IPS-NIHi11 (cell line): ENCODE results near the gene IL22RA1.

Source experiments
- DNase-seq: peaks from one replicate; pipeline ENCODE4 v3.0.0; 2012; ENCODE audit warnings: mixed read lengths, low spot score

Gene IL22RA1

DNA sequence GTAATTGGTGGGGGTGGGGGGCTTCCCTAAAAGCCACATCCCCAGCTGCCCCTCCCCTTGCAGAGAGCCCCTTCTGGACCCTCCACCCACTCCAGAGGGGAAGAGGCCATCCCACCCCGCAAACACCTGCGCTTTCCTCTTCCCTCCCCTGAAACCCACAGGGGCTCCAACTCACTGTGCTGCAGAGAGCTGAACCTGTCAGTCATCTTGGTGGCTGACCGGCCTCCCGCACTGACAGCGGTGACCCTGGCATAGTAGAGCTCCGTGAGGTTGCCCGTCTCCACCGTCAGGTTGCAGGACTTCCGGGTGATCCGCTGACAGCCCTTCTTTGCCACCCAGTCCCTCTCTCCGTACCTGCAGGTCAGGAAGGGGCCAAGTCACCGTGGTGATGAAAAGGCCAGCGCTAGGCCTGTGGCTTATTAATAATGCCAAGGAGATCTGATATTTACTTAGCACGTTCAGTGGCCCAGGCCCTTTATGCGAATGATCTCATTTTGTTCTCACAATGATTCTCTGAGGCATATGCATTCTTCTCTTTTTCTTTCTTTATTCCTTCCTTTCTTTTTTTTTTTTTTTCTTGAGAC is 5.9 kb downstream of the IL22RA1 start:
- DNase-seq: no peak

DNA sequence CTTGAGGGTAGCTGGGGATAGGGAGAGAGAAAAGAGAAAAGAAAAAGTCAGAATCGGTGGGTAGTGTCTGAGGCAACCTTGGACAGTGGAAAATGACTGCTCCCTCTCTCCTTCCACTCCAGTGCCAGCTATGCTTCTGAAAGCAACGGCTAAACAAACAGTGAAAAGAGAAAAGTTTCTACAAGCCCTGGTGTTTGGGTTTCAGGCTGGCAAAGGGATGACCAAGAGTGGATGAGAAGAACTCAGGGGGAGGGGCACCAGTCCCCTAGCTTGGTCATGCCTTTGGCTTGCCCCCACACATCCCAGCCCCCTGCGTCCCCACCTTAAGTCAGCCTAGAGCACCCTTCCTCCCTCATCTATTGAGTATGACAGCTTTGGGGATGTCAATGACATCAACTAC is 8.6 kb downstream of the IL22RA1 start:
- DNase-seq: no peak

DNA sequence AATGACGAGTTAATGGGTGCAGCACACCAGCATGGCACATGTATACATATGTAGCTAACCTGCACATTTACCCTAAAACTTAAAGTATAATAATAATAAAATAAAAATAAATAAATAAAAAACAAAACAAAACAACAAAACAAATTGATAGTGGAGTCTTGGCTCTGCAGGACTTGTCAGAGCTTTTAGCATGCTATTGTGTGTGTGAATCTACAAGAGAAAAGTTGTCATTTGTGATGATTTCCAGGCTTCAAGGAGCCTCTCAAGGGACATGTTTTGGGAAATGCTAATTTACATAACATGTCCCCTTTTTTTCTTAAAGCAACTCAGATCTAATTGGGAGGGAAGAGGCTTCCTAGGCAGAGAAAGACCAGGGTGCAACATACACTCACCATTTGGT is 9.1 kb downstream of the IL22RA1 start:
- no peak for DNase-seq

DNA sequence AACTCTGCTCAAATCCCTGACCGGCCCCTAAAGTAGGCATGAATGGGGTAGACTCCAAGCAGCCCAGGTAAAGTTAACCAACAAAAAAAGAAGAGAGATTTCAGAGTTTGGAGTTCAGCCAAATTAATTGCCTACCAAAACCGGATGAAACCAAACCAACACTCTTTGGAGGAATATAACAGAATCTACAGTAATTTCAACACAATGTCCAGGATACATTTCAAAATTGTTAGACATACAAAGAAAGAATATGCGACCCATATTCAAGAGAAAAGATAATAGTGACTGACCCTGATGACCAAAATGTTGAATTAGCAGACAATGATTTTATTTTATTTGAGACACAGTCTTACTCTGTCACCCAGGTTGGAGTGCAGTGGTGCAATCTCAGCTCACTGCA is 12.6 kb downstream of the IL22RA1 start:
- DNase-seq: no peak

DNA sequence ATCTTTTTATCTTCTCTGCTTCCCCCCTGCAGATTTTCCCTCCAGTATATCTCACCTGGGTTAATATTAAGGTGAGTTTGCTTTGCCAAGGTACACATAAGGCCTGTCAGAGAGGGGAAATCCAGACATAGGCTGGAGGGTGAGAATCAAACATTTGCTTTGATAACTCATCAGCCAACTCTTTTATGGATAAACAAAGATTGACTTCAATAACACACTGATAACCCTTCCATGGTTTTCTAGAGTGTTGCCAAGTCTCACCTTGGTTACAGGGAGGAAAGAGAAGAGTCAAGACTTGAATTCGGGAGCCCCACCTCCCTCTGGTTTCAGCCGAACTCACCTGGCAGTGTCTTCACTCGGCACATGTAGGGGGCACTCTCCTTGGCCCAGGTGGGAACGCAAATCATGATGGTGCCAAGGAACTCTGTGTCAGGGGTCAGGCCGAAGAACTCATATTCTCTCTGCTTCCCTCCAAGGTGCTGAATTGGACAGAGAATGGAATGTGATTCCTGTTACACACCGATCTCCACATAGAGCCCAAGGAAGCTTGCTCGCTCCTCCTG is 15.1 kb downstream of the IL22RA1 start:
- no peak for DNase-seq

DNA sequence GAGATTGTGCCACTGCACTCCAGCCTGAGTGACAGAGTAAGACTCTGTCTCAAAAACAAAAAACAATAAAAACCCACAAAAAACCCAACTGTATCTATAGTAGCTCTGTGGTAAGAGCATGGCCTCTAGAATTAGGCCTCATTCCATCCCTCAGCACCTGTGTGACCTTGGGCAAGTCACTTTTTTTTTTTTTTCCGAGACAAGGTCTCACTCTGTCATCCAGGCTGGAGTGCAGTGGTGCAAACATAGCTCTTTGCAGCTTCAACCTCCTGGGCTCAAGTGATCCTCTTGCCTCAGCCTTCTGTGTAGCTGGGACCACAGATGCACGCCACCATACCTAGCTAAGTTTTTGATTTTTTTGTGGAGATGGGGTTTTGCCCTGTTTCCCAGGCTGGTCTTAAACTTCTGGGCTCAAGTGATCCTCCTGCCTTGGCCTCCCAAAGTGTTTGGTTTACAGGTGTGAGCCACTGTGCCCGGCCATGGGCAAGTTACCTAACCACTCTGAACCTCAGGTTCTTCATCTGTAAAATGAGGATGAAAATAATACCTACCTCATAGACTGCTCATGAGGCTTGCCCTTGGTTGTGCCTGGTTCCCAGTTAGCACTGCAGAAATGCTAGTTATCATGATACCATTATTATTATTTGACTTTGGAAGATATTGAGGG is 15.7 kb downstream of the IL22RA1 start:
- no peak for DNase-seq

DNA sequence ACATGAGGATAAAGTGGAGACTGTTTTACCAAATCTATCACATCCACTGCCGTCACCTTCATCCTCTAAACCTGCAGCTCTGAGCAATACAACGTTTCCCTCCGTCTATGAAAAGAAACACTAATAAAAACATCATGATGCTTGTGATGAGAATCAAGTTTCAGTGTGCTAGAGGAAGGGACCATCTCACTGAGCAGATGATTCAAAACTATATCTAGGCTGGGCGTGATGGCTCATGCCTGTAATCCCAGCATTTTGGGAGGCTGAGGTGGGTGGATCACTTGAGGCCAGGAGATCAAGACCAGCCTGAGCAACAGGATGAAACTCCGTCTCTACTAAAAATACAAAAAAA is 16.3 kb downstream of the IL22RA1 start:
- DNase-seq: no peak

DNA sequence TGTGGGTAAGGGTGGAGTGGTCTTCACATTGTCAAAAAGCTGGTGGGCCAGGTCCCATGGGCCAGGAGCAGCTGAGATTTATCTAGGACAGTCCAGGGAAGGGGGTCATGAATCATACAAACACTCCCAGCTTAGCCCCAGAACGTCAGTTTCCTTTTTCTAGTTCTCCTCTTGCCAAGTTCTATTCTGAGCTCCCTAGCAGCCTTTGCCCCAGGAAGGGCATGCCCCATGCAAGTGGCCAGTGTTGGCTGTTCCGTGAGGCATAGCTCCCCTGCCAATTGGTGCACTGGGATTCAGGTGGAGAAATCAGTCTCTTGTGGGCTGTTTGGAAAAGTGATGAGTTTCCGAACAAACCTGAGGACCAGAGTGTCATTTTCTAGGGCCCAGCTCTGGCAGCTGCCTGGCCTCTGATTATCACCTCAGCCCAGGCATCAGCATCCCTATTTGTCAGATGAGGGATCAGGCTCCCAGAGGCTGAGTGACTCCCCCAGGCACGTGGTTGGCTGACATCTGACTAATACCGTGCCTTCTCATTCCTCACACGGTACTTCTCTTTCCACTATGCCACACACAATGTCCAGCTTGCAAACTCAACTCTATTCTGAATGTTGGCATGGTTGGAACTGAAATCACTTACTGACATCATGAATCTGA is 16.8 kb downstream of the IL22RA1 start:
- no peak for DNase-seq

DNA sequence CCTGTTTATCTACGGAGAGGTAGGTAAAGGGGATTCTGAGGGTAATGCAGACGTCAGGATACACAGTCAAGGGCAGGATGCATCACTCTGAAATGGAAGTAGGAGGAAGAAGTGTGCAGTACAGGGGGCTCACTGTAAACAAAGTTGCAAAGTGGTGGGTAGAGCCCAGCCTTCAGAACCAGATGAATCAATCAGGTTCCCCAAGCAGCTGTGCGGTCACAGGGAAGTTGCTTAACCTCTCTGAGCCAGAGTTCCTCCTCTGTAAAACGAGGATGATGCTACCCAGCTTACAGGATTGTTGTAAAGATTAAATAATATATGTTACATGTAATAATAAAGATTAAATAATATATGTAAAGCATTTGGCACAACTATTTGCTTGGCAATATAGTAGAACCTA is 17.5 kb downstream of the IL22RA1 start:
- no peak for DNase-seq

DNA sequence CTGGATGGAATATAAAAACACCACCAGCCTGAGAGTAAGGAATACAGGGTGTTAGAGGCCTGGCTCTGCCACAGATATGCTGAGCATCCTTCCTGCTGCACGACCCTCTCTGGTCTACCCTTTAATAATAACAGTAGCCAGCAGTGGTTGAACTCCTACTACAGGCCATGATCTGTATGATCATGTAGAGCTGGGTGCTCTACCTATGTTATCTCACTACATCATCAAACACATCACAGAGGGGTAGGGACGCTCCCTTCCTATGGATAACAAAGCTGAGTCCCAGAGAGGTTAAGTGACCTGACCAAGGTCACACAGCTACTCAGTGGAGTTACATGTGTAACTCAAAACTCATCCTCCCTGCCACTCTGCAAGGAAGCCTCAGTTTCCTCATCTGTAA is 18.0 kb downstream of the IL22RA1 start:
- no peak for DNase-seq

DNA sequence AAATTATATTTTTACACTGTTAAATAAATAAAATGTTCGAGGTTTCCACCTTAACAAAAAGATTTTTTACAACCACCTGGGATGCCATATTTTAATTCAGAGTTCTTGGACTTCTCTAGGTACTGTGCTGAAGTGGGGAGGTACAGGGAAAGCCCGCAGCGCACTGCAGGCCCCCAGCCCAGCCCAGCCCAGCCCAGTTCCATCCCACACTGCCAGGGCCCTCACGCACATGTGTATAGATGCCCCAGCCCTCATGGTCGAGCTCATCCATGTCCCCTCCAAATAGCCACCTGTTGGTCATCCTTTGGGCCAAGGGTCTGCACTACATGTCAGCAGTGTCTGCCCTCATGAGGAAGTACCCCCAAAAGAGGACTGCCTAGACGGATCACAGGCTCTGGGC is 19.3 kb downstream of the IL22RA1 start:
- DNase-seq: no peak

DNA sequence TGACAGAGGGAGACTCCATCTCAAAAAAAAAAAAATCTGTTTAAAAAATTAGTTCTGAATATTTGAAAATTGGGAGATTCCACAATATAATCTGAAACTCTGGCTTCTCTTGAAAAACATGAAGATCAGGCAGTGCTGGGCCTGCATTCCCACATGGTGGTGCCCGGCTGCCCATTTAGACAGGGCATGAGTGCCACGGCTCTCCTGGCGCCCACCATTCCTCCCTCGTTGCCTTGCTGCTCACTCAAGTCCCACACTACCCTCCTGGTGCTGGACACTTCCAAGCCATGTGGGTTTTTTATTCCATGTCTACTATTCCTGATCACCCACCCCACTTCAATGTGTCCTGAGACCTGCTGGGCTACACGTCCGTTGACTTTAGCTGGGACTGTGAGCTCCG is 20.2 kb downstream of the IL22RA1 start:
- no peak for DNase-seq

DNA sequence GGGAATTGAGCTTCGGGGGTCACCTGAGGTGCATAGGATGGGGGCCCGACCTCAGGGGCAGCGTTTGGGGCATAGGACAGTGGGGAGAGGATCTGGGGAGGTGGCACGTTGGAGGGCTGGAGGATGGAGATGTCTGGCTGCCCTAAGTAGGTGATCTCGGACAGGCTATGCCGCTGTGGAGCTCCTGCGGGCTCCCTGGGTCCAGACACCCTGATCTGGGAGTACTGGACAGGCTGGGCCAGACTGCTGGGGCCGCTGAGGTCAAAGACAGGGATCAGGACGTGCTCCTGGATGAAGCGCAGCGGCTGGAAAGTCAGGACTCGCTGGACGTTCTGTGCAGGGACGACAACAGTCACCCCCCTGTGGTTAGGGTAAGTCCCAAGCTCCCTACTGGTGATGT is 21.5 kb downstream of the IL22RA1 start:
- DNase-seq: no peak

DNA sequence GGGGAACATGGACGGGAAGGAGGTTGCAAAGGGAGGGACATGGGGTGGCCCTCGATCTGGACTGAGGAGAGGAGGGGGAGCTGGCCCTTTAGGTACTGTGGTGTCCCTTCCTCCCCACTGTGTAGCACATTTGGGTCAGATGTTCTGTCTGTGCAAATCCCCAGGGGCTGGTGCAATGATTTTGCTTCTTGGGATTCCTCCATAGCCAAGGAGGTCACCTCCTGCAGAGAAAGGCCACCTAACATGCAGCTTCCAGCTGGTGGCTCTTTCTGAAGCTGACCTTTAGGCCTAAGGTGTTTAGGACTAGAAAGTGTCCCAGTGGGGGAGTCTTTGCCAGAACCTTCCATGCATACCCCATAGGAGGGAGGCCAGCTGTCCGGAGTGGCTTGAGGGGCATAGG is 22.0 kb downstream of the IL22RA1 start:
- no peak for DNase-seq

DNA sequence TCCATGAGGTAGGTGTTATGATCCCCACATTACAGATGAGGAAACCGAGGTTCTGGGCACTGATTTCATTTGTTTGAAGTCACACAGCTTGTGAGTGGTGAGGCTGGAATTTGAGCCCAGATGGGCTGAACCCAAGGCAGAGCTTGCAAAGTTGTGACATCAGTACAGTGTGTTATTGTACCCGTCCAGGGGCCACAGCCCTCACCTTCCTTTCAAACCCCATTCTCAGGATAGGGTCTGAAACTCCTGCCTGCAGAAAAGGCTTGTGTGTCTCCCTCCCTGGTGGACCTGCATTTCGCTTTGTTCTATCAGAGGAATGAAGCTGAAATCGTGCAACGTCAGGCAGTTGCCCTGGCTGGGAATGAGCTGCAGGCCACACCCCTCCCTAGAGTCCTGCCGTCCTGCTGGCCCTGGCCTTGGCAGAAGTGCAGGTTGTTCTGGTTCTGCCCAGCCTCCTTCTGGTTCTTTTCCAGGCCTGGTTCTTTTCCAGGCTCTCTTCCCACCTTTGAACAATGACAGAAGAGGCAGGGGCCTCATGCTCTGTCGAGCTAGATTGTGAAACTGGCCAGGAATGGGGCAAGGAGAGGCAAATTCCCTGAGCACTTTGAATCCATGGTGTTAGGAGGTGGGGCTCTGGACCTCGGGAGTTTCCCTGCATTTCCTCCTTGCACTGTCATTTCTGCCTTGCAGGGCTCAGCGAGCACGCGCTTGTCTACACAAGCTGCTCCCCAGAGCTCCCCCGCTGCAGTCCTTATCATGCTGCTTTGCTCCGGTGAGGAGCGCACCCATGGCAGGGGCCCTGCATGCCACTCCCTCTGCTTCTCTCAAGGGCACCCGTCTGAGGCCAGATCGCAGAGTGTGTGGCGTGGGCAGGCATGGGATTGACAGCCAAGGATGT is 22.8 kb downstream of the IL22RA1 start:
- no peak for DNase-seq

DNA sequence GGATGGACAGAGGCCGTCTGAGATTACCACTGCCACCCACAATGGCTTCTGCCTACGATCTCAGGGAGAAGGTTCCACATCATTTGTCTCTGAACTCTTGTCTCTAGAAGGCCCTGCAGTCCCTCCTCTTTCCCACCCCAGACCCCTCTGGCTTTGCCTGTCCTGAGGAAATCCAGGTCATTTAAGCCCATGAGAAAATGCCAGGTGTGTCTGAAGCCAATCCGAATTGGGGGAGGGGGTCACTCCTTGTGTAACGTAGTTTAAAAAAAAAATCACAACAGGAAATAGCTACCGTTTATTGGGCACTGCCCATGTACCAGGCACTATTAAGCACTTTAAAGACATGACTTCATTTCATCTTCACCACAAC is 23.5 kb downstream of the IL22RA1 start:
- no peak for DNase-seq

DNA sequence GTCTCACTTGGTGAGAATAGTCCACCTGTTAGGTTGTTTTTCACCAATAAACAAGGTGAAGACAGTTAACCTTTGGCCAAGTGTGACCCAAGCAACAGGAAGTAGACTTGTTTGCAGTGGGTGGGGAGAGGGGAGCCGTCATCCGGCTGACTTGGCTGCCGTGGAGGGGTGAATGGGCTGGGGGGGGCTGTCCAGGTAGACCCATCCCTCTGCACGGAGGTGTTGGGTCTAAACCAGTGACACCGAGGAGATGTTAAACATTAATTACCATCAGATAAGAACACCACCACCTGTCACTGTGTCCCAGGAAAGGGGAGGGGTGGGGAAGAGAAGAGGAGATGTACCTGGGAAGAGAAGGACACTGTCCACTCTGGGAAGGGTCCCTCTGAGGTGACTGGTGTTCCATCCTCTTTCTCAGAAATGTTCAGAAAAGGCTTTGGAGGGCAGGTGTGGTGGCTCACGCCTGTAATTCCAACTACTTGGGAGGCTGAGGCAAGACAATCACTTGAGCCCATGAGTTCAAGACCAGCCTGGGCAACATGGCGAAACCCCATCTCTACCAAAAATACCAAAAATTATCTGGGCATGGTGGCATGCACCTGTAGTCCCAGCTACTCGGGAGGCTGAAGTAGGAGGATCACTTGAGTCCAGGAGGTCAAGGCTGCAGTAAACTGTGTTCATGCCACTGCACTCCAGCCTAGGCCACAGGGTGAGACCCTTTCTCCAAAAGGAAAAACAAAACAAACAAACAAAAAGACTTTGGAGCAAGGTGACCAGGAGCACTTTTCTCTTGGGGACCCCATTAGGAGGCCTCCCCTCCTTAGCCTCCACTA is 24.3 kb downstream of the IL22RA1 start:
- DNase-seq: no peak

DNA sequence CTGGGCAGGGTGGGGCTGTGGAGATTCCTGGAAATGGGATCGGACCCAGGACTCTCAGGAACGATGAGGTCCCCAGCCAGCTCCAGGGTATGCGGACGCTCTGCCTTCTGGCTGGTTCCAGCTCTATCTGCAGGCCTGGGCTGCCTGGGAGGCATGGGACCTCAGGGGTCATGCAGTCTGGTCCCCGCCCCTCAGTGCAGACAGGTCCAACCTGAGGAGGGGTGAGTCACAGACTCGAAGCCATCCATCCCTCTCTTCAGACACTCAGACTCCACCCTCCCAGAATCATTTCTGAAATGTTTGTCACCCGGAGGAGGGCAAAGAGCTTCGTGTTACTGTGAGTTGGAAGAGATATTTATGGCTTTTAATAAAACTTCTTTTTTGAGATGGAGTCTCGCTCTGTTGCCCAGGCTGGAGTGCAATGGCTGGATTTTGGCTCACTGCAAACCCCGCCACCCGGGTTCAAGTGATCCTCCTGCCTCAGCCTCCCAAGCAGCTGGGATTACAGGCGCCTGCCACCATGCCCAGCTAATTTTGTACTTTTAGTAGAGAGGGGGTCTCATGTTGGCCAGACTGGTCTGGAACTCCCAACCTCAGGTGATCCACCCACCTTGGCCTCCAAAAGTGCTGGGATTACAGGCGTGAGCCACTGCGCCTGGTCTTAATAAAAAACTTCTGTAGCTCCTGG is 25.1 kb downstream of the IL22RA1 start:
- DNase-seq: no peak

DNA sequence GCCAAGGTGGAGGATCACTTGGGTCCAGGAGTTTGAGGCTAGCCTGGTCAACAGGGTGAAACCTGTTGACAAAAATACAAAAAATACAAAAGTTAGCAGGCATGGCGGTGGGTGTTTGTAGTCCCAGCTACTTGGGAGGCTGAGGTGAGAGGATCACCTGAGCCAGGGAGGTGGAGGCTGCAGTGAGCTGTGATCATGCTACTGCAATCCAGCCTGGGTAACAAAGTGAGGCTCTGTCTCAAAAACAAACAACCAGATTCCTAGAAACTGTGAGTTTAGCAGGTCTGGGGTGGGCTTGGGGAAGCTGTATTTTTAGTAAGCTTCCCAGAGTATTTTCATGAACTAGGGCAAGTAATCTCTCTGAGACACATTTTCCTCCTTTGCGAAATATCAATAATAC is 25.8 kb downstream of the IL22RA1 start:
- no peak for DNase-seq

DNA sequence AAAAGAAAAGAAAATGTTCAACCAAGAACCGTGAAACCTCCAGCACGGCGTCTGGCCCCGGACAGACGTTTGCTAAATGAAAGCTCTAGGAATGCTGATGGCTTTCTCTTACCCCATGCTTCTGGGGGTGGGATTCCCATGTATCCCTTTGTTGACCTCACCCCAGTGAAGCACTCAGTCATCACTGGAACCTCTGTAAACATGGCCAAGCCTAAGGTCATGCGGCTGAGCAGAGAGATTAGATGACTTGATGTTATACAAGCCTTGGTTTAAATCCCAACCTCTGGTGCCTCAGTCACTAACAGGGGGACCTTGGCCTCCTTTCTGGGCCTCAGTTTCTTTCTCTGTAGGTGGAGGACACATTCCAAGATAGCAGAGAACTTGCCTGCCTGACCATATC is 28.2 kb downstream of the IL22RA1 start:
- DNase-seq: no peak

DNA sequence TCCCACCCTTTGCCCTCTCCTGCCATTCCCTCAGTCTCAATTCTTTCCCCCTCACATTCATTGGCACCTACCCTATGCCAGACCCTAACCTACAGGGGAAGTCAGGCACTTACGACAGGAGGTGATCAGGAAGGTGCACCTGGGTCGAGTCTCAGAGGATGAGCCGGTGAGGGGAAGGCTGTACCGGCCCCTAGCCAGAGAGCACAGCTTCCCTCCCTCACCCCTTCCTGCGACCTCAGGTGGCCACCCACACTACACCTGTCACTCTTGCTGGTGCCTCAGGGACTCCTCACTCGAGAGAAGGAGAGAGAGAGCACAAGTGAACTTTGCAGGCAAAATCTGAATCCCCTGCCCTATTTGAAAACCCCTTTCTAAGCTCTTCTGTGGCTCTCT is 29.3 kb downstream of the IL22RA1 start:
- no peak for DNase-seq
